ENCODE data around the gene TPTE2.

The TPTE2 gene

DNA sequence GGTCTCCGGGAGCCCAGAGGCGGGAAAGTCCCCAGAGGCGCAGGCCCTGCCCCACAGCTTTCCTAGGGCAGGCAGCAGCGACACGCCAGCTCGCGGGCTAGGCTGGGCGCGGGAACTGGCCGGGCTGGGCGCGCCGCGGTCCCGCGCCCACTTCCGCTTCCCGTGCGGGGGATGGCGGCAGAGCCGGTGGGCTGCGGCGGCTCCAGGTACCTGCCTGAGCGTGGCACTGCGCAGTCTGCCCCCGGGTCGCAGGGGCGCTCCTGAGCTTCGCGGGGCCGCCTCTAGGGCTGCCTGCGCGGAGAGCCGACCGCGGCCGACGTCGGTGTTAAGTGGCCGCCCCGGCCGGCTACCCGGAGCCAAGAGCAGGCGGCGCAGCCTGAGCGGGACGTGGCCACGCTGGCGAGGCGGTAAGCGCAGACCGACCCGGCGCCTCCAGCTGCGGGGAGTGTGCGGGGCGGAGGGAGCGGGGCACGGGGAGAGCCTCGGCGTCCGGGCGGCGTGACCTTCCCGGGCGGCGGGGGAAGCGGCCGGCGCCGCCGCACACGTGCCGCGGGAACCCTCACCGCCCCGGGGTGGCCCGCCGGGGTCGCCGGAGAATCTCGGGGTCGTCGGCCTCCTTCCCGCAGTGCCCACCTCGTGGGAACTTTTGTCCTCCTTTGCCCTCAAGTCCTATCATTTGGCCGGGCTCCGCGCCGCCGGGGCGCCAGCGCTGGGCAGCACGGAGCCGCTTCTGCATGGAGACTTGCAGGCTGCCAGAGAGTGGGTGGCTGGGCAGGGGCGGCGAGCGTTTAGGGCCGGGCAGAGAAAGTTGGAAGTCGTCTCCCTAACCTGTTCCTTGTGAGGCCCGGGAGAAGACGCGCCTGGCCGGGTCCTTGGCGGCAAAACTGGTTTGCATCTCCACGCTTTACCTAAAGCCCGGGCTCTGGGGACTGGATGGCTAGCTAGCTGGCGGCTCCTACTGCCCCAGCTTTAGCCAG, 40.7 kb upstream of the TPTE2 start:
- H3K27ac ChIP-seq, result peak overlapping the region; percentile 78
- POLR2A ChIA-PET (ENCODE audit: low non-redundant PET), result no interaction called here
- TF ChIP-seq CTCF (conservative IDR thresholded peaks at IDR 0.05; ENCODE audit: low read depth), result peak; percentile 39
- CTCF ChIA-PET, result interaction anchor here (0.6 kb wide), 1 partner anchor 31 kb away, joined by 5 read pairs; no protein-coding TSS in a partner anchor
- peak; percentile 42 for DNase-seq (ENCODE audit: low spot score)

- ChIA-PET CTCF (interaction anchor here (1.0 kb wide), 1 partner anchor 10 kb away, joined by 3 read pairs; no protein-coding TSS in a partner anchor), POLR2A (ENCODE audit: low non-redundant PET) (no interaction called here)
- no peak overlapping the region for H3K27ac ChIP-seq
- DNase-seq (ENCODE audit: low spot score), result peak; percentile 11
- no peak for TF ChIP-seq CTCF (conservative IDR thresholded peaks at IDR 0.05; ENCODE audit: low read depth)
These were observed 36.2 kb upstream of the TPTE2 start for GRCh38 chr13:19597523-19597922.

GRCh38 chr13:19596960-19597361, 35.6 kb upstream of the TPTE2 start:
- POLR2A ChIA-PET (ENCODE audit: low non-redundant PET), result no interaction called here
- peak; percentile 54 for DNase-seq (ENCODE audit: low spot score)

GRCh38 chr13:19596086-19596485, 34.8 kb upstream of the TPTE2 start:
- POLR2A ChIA-PET (ENCODE audit: low non-redundant PET), result no interaction called here
- CTCF ChIA-PET, result interaction anchor here (0.7 kb wide), 1 partner anchor 270 kb away, joined by 3 read pairs; no protein-coding TSS in a partner anchor
- no peak overlapping the region for H3K27ac ChIP-seq
- DNase-seq (ENCODE audit: low spot score), result no peak
- TF ChIP-seq CTCF (conservative IDR thresholded peaks at IDR 0.05; ENCODE audit: low read depth), result no peak

More at GRCh38 chr13:19596960-19597361, 35.6 kb upstream of the TPTE2 start:
- H3K27ac ChIP-seq, result no peak overlapping the region
- TF ChIP-seq CTCF (conservative IDR thresholded peaks at IDR 0.05; ENCODE audit: low read depth), result no peak
- CTCF ChIA-PET, result interaction anchor here (1.0 kb wide), 1 partner anchor 9 kb away, joined by 3 read pairs; no protein-coding TSS in a partner anchor

GRCh38 chr13:19592657-19593180, 31.4 kb upstream of the TPTE2 start:
- no peak for TF ChIP-seq CTCF (conservative IDR thresholded peaks at IDR 0.05; ENCODE audit: low read depth)
- ChIA-PET POLR2A (ENCODE audit: low non-redundant PET) (no interaction called here), CTCF (interaction anchor here (0.7 kb wide), 1 partner anchor 31 kb away, joined by 3 read pairs; no protein-coding TSS in a partner anchor)
- no peak overlapping the region for H3K27ac ChIP-seq
- no peak for DNase-seq (ENCODE audit: low spot score)

DNA sequence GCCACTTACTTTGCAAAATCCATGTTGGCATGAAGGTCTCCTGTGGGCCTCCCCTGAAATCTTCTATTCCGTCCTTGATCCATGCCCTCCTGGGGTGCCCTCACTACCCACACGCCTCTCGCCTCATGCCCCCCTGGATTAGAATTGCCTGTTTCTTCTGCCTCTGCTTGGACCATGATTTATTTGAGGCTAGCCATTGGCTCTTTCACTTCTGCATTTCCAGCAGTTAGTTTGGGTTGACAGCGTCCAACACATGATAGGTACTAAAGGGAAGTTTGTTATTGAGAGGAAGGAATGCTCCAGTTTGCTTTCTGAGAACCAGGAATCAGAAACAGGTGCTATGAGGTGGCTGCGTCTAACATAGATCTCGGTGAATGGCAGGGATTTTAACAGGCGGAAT, 30.5 kb upstream of the TPTE2 start:
- DNase-seq (ENCODE audit: low spot score), result no peak
- no peak for TF ChIP-seq CTCF (conservative IDR thresholded peaks at IDR 0.05; ENCODE audit: low read depth)
- CTCF ChIA-PET, result no interaction called here
- H3K27ac ChIP-seq, result no peak overlapping the region
- POLR2A ChIA-PET (ENCODE audit: low non-redundant PET), result no interaction called here
